ENCODE results near the gene ZNF136.

DNA sequence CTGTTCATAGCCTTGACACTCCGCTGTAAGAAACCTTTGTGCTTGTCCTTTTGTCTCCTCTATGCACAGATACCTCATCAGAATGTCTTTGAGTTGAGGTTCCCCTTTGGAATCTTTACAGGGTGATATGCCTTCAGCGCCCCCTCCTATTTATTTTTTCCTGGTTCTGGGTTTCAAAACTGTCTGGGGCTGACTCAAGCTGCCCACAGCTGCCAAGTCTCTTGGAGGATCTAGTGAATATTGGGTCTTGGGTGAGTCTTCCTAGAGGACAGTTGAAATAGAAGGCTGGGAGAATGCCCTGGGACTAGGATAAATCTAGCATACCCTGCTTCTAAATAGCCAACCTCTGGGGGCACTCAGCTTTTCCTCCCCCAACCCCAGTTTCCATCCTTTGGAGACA is 930 bp downstream of the ZNF136 start:
- no peak for TF ChIP-seq CSDE1 (IDR thresholded peaks at IDR 0.05)
- TF ChIP-seq RFX5 (IDR thresholded peaks at IDR 0.05; ENCODE audit: low read depth, low read length) = no peak
- no peak for TF ChIP-seq HIVEP1 (CRISPR knock-in tag; IDR thresholded peaks at IDR 0.05)
- TF ChIP-seq FOXK1 (CRISPR knock-in tag; IDR thresholded peaks at IDR 0.05; ENCODE audit: borderline replicate concordance) = no peak

Data from K562 (cell line).